ENCODE results near the gene UBE2C.
A peak's percentile ranks its signal among the peaks of the same experiment; 100 is the strongest.

UBE2C gene

DNA sequence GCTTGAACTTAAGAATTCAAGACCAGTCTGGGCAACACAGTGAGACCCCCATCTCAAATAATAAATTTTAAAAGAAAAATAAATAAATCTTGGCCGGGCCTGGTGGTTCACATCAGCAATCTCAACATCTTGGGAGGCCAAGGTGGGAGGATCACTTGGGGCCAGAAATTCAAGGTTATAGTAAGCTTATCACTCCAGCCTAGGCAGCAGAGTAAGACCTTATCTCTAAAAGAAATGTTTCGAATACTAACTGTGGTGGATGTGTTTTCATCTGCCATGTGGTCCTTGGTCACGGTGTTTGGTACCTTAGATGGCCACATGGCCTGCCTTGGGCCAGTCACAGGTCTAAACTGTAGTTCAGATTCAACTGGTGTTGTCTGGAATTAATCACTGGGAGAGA lies 5.8 kb downstream of the UBE2C start:
- Histone ChIP-seq H3K9me3 (ENCODE audit: insufficient read depth, low read length) (no peaks in the 10 kb centered on the region), H3K79me2 (ENCODE audit: low read length) (peaks cover 19% of the 10 kb centered on the region), H4K20me1 (ENCODE audit: insufficient read depth, low read length) (peaks cover 13% of the 10 kb centered on the region; the same call in 1 of the 2 replicates), H3K4me2 (ENCODE audit: low read length) (no peak overlapping the region), H3K4me1 (ENCODE audit: low read length) (peaks cover 12% of the 10 kb centered on the region), H3K27me3 (ENCODE audit: low read depth, low read length) (peaks cover 4% of the 10 kb centered on the region; the same call in 1 of the 2 replicates), H3K27ac (ENCODE audit: low read length) (no peak overlapping the region), H3K4me3 (ENCODE audit: low read length) (no peak overlapping the region), H3K36me3 (replicated peaks; ENCODE audit: low read depth, low read length) (peaks cover 39% of the 10 kb centered on the region), H3K9ac (ENCODE audit: low read length) (no peak overlapping the region), H2AFZ (ENCODE audit: low read depth, low read length) (no peak overlapping the region)
- no peak for TF ChIP-seq EZH2phosphoT487 (IDR thresholded peaks at IDR 0.05; ENCODE audit: low read depth)
- TF ChIP-seq, protein P1, sequence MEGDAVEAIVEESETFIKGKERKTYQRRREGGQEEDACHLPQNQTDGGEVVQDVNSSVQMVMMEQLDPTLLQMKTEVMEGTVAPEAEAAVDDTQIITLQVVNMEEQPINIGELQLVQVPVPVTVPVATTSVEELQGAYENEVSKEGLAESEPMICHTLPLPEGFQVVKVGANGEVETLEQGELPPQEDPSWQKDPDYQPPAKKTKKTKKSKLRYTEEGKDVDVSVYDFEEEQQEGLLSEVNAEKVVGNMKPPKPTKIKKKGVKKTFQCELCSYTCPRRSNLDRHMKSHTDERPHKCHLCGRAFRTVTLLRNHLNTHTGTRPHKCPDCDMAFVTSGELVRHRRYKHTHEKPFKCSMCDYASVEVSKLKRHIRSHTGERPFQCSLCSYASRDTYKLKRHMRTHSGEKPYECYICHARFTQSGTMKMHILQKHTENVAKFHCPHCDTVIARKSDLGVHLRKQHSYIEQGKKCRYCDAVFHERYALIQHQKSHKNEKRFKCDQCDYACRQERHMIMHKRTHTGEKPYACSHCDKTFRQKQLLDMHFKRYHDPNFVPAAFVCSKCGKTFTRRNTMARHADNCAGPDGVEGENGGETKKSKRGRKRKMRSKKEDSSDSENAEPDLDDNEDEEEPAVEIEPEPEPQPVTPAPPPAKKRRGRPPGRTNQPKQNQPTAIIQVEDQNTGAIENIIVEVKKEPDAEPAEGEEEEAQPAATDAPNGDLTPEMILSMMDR (IDR thresholded peaks at IDR 0.05; ENCODE audit: low read depth, low read length) = no peak

DNA sequence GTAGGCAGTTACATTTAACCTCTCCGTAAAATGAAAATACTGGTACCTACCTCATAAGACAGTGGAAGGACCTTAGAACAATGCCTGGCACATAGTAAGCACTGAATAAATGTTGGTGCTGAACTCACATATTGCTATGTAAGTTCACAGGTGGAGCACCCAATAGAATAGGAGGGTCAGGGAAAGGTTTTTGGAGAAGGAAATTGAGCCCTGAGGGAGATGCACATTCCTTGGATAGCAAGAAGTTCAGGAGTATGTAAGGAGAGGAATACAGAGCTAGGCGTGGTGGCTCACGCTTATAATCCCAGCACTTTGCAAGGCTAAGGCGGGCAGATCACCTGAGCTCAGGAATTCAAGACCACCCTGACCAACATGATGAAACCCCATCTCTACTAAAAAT lies 7.0 kb downstream of the UBE2C start:
- Histone ChIP-seq H3K4me3 (ENCODE audit: low read length) (no peak overlapping the region), H3K79me2 (ENCODE audit: low read length) (peaks cover 9% of the 10 kb centered on the region), H3K36me3 (replicated peaks; ENCODE audit: low read depth, low read length) (peaks cover 31% of the 10 kb centered on the region), H3K9me3 (ENCODE audit: insufficient read depth, low read length) (no peaks in the 10 kb centered on the region), H4K20me1 (ENCODE audit: insufficient read depth, low read length) (peaks cover 13% of the 10 kb centered on the region; the same call in 1 of the 2 replicates), H2AFZ (ENCODE audit: low read depth, low read length) (no peak overlapping the region), H3K4me1 (ENCODE audit: low read length) (peaks cover 4% of the 10 kb centered on the region; the same call in 1 of the 2 replicates), H3K27me3 (ENCODE audit: low read depth, low read length) (peaks cover 5% of the 10 kb centered on the region; the same call in 1 of the 2 replicates), H3K4me2 (ENCODE audit: low read length) (no peak overlapping the region), H3K27ac (ENCODE audit: low read length) (no peak overlapping the region), H3K9ac (ENCODE audit: low read length) (no peak overlapping the region)
- TF ChIP-seq, protein P1 (IDR thresholded peaks at IDR 0.05; ENCODE audit: low read depth, low read length) = no peak
- no peak for TF ChIP-seq EZH2phosphoT487 (IDR thresholded peaks at IDR 0.05; ENCODE audit: low read depth)

DNA sequence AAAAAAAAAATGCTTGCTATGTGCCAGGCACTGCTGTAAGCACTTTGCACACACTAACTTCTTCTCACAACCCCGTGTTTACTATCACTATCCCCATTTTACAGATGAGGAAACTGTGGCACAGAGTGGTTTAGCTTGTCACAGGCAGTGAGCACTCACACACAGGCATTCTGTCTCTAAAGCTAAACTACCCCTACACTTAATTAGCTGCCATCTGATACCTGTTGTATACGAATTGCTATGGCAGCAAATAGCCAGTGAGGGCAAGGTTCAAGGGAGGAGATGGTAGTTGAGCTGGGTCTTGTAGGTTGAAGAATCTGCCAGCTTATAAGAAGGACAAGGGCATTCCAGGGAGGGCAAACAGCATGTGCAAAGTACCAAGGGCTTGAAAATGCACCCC lies 9.5 kb downstream of the UBE2C start:
- TF ChIP-seq EZH2phosphoT487 (IDR thresholded peaks at IDR 0.05; ENCODE audit: low read depth) = no peak
- TF ChIP-seq, protein P1 (IDR thresholded peaks at IDR 0.05; ENCODE audit: low read depth, low read length) = no peak
- H3K27me3 ChIP-seq (ENCODE audit: low read depth, low read length) = peaks cover 5% of the 10 kb centered on the region; the same call in 1 of the 2 replicates
- H3K27ac ChIP-seq (ENCODE audit: low read length) = no peak overlapping the region
- no peaks in the 10 kb centered on the region for H3K79me2 ChIP-seq (ENCODE audit: low read length)
- no peak overlapping the region for H3K4me2 ChIP-seq (ENCODE audit: low read length)
- peaks cover 11% of the 10 kb centered on the region for H3K36me3 ChIP-seq (replicated peaks; ENCODE audit: low read depth, low read length)
- 0 out of 2 replicates have a peak, but pooled peaks cover 2% of the 10 kb centered on the region for H4K20me1 ChIP-seq (ENCODE audit: insufficient read depth, low read length)
- H3K4me1 ChIP-seq (ENCODE audit: low read length) = peaks cover 3% of the 10 kb centered on the region; the same call in 1 of the 2 replicates
- no peak overlapping the region for H2AFZ ChIP-seq (ENCODE audit: low read depth, low read length)
- no peak overlapping the region for H3K9ac ChIP-seq (ENCODE audit: low read length)
- no peak overlapping the region for H3K4me3 ChIP-seq (ENCODE audit: low read length)
- H3K9me3 ChIP-seq (ENCODE audit: insufficient read depth, low read length) = no peaks in the 10 kb centered on the region

DNA sequence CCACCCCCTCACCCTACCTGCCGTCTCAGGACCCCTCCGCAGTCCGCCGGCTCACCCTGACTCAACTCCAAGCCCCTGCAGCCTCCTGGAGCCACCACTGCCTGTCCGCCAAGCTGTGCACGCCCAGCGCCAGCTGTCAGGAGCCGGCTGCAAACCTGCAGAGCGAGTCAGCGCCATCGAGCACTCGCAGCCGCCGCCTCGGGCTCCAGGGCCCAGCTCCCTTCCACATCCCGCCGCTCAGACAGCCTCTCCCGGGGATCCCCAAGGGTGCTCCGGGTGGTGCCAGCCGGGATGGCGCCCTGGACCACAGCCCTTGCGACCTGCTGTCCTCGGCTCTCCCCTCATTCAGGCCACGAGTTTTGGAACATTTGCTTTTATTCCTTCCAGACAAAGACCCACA lies 10.4 kb downstream of the UBE2C start:
- Histone ChIP-seq H3K4me1 (ENCODE audit: low read length) (peaks cover 3% of the 10 kb centered on the region; the same call in 1 of the 2 replicates), H3K27me3 (ENCODE audit: low read depth, low read length) (peaks cover 5% of the 10 kb centered on the region; the same call in 1 of the 2 replicates), H3K27ac (ENCODE audit: low read length) (no peak overlapping the region), H2AFZ (ENCODE audit: low read depth, low read length) (no peak overlapping the region), H3K79me2 (ENCODE audit: low read length) (no peaks in the 10 kb centered on the region), H3K4me3 (ENCODE audit: low read length) (no peak overlapping the region), H3K9me3 (ENCODE audit: insufficient read depth, low read length) (no peaks in the 10 kb centered on the region), H3K9ac (ENCODE audit: low read length) (no peak overlapping the region), H3K4me2 (ENCODE audit: low read length) (peak overlapping the region; percentile 31), H3K36me3 (replicated peaks; ENCODE audit: low read depth, low read length) (peaks cover 3% of the 10 kb centered on the region), H4K20me1 (ENCODE audit: insufficient read depth, low read length) (no peaks in the 10 kb centered on the region)
- TF ChIP-seq, protein P1 (IDR thresholded peaks at IDR 0.05; ENCODE audit: low read depth, low read length) = no peak
- TF ChIP-seq EZH2phosphoT487 (IDR thresholded peaks at IDR 0.05; ENCODE audit: low read depth) = no peak
